Measurements from ENCODE around the gene TTLL10.

TTLL10 gene

GRCh38 chr1:1206966-1207531 is 33.4 kb downstream of the TTLL10 start:
- DNase-seq: no peak

GRCh38 chr1:1207571-1207892 is 33.9 kb downstream of the TTLL10 start:
- no peak for DNase-seq

GRCh38 chr1:1208713-1209433 is 35.2 kb downstream of the TTLL10 start:
- DNase-seq: peak; percentile 69

GRCh38 chr1:1210726-1211540 is 37.3 kb downstream of the TTLL10 start:
- DNase-seq: peak; percentile 5

- peak; percentile 5 for DNase-seq
Measured at GRCh38 chr1:1211541-1212441, 38.1 kb downstream of the TTLL10 start.

GRCh38 chr1:1212780-1213344 is 39.2 kb downstream of the TTLL10 start:
- peak; percentile 58 for DNase-seq

GRCh38 chr1:1213345-1214265 is 39.9 kb downstream of the TTLL10 start, which contains the start of gene TNFRSF4:
TSS of gene TNFRSF4 (minus strand) at chr1:1214153. CDS start at chr1:1214127, 26 bp downstream.
- peak; percentile 66 for DNase-seq

- DNase-seq: no peak
Measured at GRCh38 chr1:1215080-1215676, 41.5 kb downstream of the TTLL10 start.

GRCh38 chr1:1215881-1216605 is 42.4 kb downstream of the TTLL10 start:
- DNase-seq: no peak

- peak; percentile 52 for DNase-seq
Measured at GRCh38 chr1:1216770-1217620, 43.3 kb downstream of the TTLL10 start.

GRCh38 chr1:1217621-1218523 is 44.2 kb downstream of the TTLL10 start:
- DNase-seq: peak; percentile 67

GRCh38 chr1:1218524-1219200 is 45.0 kb downstream of the TTLL10 start:
- DNase-seq: no peak

- peak; percentile 65 for DNase-seq
Measured at GRCh38 chr1:1219341-1219740, 45.7 kb downstream of the TTLL10 start.

- no peak for DNase-seq
Measured at GRCh38 chr1:1220197-1220596, 46.5 kb downstream of the TTLL10 start.

- DNase-seq: no peak
Measured at GRCh38 chr1:1221887-1222574, 48.4 kb downstream of the TTLL10 start.

- no peak for DNase-seq
Measured at GRCh38 chr1:1222575-1223225, 49.0 kb downstream of the TTLL10 start.

Measured in activated CD4-positive, alpha-beta T cell treated with anti-CD3 and anti-CD28 coated beads for 48 hours (primary cell).